ENCODE data around the gene TLX1. TPM values are rescaled to one million over a fixed set of nuclear protein-coding genes. Genes with fewer than 3 reads are reported as not detected.
"Not testable (repeated sequence)": the region's sequence is repeated elsewhere in the genome, so short reads cannot be mapped to it uniquely, and the experiment has no call there.

Gene TLX1
- total RNA-seq, 2 donors from 2014 or later, result 0.21 TPM; not detected in 1

DNA sequence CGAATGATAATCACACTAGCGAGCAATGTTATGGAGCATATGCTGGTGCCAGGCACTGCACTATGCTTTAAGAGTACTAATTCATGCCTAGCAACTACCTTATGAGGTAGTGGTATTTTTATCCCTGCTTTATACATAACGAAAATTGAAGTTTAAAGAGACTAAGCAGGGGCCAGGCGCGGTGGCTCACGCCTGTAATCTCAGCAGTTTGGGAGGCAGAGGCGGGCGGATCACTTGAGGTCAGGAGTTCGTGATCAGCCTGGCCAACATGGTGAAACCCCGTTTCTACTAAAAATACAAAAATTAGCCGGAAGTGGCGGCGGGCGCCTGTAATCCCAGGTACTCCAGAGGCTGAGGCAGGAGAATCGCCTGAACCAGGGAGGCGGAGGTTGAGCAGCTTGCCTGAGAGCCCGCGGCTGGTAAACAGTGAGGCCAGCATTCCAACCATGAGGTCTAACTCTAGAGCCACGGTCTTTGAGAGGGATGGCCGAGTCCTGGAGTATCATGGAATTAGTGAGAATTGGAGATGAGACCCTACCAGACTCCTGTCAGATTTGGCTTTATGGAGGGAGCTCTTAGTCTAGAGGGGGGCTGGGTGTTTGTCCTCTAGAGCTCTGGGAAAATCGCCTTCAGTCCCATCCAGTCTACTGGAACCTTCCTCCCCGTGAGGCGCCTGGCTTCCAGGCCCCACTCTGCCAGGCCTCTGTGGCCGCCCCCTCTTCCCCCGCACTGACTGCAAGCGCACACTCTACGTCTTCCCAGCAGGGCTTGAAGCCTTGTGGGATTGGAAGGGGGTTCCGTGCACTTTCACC, 11.6 kb downstream of the TLX1 start:
- DNase-seq, result no peak
- no peak for ATAC-seq
- intact Hi-C loops (cut with DNase I), result loop anchor here in 1 of 2 donors (1.0 kb wide), 1 partner anchor 47 kb away; no protein-coding TSS in a partner anchor

DNA sequence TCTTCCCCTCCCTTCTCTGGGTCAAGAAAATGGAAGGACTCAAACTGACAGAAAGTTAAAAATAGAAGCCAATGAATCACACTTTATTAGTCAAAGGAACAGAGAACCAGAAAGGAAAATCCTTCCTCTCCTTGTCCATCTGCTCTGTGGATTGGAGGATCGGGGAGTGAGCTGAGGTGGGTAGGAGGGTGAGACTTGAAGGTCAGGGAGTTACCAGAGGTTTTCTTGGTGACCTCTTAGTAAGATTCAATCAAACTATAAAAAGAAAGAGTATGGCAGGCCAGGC, 12.2 kb downstream of the TLX1 start:
- ATAC-seq (no peak), DNase-seq (no peak)
- intact Hi-C loops (cut with DNase I), result no loop called here

DNA sequence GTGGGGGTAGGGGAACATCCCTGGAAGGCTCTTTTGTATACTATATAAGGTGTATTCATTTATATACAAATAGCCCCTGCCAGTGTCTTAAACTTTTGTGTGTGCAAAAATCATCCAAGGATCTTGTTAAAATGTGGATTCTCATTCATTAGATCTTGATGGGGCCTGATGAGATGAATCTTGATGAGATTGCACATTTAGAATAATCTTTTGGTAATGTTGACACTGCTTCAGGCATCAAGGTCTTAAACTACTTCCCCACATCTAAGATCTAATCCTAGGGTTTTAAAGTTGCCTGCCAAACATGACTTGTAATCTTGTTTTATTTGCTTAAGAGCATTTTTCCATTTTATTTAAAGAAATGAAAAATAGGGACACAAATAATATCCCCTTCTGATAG, 13.0 kb downstream of the TLX1 start:
- ATAC-seq, result no peak
- DNase-seq, result no peak
- intact Hi-C loops (cut with DNase I), result no loop called here

DNA sequence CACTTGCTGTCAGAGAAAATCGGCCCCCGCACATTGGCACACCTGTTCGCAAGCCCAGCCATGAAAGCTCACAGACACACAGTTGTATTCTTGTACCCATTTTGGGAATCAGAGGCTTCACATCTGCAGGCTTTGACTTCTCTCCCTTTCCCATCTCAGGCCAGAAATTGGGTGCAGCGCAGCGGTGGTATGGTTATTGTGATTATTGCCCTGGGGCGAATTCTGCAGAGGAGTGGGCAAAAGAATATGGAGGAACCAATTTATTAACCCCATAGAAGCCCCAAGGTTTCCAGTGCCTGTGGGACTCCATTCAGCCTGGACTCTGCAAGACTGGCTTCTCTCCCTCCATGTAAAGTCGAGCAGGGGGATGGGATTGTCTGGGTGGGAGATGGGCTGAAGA, 14.0 kb downstream of the TLX1 start:
- intact Hi-C loops (cut with DNase I), result no loop called here
- ATAC-seq, result no peak
- no peak for DNase-seq

DNA sequence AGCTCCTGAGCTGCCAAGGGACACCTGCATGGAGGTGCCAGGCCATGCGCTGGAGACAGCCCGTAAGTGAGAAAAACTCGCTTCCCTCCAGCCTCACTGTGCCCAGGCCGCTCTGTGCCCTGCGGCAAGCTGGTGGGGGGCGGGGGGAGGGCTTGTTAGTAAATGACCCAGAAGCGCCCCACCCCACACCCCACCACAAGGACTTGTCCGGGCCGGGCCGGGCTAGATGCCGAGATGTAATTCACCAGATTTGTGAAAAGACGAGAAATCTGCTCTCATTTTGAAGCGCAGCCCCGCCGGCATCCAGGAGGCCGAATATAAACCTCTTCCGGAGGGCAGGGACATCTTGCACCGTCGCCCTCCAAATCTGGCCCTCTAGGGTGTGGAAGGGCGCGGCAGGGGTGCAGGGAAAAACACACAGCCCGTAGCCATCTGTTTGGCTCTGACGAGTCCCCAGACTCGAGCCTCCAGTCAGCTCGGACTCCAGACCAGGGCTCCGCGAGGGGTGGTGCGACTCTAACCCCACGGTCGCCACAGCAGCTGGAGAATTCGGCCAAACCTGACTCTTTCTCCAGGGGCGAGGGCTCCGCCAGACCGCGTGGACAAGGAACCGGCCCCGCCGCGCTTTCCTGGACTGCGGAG, 14.8 kb downstream of the TLX1 start:
- intact Hi-C loops (cut with DNase I), result no loop called here
- no peak for ATAC-seq
- no peak for DNase-seq

DNA sequence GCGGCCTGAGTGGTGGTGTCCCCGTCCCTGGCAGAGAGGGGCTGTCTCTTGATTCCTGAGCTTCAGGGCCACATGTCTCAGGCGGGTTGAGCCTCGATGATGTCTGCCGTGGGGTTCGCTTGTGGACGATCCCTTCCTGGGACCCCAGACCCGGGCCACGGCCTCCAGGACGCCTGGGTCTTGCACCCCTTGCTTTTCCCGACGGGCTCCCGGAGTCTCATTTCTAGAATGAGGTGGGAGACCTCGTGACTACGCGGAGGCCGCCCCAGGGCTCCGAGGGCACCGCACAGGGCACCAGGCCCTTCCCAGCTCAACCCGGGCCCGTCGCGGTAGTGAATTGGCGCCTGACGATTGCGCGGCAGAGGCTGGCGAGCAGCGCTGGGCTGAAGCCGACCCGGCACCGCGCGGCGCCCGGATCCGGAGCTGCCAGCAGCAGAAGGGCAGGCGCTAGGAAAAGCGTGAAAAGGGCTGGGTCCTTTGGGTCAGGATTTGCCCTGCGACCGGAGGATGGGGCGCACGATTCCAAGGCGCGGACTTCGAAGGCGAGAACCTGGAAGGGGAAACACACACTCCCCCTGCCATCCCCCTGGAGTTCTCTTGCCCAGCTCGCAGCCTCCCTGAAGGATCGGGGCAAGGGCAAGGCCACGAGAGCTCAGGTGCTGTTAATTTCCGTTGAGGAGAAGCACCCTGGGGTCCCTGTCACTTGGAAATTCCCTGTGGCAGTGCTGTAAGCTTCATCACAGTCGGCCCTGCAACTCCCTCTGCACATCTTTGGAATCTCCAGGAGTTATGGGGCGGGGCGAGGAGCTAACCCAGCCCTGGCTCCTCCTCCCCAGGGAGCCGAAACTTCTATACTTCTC, 15.5 kb downstream of the TLX1 start:
- intact Hi-C loops (cut with DNase I), result no loop called here
- no peak for DNase-seq
- ATAC-seq, result peak in 1 of 2 donors; percentile 41

DNA sequence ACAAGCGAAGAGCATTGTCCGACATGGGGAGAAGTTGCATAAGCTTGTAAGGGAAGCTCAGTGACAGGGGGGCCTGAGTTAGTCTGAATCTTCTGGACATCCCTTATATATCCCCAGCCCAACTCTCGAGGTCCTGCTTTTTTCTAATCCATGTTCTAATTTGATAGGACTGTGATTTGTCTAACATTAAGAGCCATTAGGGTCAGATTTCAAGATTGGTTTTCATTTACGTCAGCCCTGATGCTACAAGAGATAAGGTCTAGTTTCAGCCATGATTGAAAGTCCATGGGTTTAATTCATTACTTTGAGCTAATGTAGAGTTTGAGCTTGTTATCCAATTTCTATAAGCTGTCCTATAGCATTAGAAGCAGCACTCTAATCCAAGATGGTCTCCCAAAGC, 20.3 kb downstream of the TLX1 start:
- intact Hi-C loops (cut with DNase I), result no loop called here
- ATAC-seq (no peak), DNase-seq (no peak)

DNA sequence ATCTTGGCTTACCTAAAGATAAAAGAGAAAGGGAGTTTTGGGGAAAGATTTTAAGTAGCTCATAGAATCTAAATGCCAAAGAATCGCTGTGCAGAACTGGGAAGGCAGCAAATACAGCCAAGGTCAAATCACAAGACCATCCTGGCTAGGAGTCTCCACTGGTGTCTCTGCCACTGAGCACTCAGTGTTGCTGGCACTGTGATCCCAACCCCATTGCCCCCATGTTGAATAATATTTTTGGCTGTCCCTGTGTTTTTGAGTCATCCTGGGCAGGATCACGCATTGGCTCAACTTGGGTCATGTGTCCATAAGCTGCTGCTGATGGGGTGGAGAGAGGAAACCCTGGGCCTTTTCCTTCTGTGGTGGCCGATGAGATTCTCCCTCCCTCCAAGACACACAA, 21.2 kb downstream of the TLX1 start:
- ATAC-seq (no peak), DNase-seq (no peak)
- intact Hi-C loops (cut with DNase I), result no loop called here

DNA sequence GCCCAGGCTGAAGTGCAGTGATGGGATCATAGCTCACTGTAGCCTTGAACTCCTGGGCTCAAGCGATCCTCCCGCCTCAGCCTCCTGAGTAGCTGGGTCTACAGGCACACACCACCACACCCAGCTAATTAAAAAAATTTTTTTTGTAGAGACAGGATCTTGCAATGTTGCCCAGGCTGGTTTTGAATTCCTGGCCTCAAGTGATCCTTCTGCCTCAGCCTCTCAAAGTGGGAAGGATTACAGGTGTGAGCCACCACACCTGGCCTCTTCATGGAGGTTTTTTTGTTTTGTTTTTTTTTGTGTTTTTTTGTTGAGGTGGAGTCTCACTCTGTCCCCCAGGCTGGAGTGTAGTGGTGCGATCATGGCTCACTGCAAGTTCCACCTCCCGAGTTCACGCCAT, 23.4 kb downstream of the TLX1 start:
- ATAC-seq; DNase-seq; intact Hi-C loops (cut with DNase I): not testable (repeated sequence)

DNA sequence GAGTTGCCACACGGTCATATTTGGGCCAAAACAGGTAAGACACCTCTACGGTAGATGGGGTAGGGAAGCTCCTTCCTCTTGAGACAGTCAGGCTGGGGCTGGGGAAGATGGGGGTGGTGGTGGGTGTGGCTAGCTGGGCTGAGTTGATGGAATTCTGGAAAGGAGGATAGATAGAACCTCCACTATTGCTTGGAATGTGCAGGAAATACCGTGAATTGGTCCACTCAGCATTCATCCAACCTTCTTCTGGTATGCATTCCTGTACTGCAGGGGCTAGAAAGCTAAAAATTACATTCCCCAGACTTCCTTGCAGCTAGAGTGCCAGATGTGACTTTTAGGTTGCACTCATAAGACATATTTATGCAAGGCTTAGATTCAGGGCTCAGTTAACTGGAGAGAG, 24.8 kb downstream of the TLX1 start:
- intact Hi-C loops (cut with DNase I), result no loop called here
- ATAC-seq, result no peak
- DNase-seq, result no peak

DNA sequence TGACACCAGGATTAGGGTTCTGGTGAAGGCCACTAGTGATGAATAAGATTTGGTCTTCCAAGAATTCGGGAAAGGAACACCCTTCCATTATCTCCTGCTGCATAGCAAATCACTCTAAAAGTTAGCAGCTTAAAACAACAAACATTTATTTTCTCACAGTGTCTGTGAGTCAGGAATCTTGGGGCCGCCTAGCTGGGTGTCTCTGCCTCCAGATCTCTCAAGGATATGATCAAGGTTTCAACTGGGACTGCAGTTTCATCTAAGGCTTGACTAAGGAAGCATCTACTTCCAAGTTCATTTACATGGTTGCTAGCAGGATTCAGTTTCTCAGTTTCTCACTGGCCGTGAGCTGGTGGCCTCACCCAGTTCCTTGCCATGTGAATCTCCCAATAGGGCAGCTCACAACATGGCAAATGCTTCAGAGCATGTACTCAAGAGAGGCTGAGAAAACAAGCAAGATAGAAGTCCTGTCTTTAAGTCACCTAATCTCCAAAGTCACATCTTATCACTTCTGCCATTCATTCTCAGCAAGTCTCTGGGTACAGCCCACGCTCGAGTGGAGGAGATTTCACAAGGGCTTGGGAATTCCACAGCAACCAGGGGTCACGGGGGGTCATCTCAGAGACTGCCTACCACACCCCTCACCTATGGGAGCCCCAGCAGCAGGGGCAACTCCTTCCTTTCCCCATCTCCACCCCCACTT, 26.8 kb downstream of the TLX1 start:
- DNase-seq, result no peak
- intact Hi-C loops (cut with DNase I), result no loop called here
- ATAC-seq, result no peak

DNA sequence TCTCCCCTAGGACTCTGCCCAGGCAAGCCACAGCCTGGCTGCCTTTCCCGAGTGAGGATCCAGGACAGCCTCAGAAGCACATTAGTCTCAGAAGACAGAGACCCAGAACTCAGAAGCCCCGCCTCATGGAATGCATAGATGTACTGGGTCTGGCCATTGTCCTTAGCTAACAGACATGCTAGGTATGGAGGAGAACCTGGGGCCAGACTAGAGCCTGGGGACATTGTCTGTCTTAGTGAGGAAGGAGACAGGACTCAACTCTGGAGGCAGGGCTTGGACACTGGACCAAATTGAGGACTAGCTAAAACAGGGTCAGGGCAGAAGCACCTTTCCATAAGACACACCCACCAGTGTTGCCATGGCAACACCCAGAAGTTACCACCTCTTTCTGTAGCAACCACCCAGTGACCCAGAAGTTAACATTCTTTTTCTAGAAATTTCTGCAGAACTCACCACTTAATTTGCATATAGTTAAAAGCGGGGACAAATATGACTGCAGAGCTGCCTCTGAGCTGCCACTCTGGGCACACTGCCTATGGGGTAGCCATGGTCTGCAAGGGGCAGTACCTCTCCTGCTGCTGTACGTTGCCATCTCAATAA, 27.5 kb downstream of the TLX1 start:
- no peak for DNase-seq
- intact Hi-C loops (cut with DNase I), result no loop called here
- no peak for ATAC-seq

DNA sequence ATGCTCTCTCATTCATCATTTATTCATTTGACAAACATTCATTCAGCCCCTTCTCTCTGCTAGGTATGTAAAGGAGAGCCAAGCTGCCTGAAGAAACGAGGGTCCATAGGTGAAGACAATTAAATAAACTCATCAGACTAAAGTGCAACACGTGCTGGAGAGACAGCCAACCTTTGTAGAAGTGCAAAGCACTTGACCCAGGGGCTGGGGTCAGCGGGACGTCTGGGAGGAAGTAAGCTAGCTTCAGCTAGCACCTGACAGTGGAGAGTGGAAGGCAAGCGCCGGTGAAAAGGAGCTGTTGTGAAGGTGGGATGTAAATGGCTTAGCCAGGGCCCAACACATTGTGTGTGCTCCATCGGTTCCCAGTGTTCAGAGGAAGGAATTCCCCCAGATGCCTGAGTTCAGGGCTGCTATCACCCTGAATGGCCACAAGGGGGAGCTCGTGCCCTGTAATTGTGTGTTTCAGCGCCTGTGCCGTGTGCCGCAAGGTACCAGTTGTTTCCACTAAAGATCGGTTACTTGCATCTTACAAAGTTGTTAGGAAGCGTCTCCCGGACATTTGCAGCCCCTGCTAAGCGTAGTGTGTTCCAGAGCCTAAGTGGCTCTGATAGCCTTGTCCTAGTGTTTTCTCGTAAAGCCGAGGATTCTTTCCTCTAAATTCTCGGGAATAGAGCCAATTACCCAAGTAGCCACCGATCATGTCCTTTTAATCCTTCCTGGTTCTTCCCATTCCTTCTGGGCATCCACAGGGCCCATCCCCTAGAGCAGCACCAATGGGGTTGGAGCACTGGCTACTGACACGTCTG, 30.6 kb downstream of the TLX1 start:
- peak; percentile 90 to 91 for ATAC-seq
- DNase-seq, result peak; percentile 67
- intact Hi-C loops (cut with DNase I), result loop anchor here in 1 of 2 donors (10.0 kb wide), 1 partner anchor 413 kb away; no protein-coding TSS in a partner anchor

DNA sequence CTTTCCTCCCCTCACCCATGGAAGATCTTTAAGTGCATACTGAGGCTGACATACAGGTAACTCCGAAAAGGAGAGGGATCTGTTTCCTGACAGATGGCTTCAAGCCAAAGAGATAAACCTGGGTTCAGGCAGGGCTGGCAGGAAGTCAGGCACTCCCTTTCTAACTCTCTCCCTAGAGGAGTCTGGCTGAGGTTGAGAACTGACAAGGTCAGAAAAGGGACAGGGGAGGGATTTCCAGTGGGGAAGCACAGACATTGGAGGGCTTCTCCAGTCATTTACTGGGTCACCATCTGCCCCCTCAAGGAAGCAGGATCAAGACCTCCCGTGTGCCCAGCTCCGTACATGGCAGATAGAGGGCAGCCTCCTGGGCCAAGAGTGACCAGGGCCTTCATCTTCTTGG, 31.6 kb downstream of the TLX1 start:
- peak in 1 of 2 donors; percentile 46 for ATAC-seq
- no peak for DNase-seq
- intact Hi-C loops (cut with DNase I), result loop anchor here in 1 of 2 donors (10.0 kb wide), 1 partner anchor 412 kb away; no protein-coding TSS in a partner anchor

DNA sequence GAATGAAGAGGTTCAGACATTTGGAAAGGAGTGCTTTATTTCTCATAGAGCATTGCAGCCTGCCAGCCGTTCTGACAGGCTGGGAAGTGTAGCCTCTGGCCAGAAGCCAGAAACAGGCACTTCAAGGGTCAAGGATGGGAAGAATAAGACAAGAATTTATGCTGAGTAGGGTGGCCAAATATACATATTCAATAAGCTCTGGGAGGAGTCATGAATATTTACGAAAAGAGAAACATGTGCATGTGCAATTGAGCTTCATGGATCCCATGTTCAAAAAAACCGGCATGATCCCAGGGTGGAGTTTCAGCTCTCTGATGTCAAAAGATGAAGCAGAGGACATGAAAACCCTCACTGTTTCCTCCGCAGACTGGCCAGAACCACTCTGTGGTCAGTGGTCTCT, 32.9 kb downstream of the TLX1 start:
- ATAC-seq, result no peak
- no peak for DNase-seq
- intact Hi-C loops (cut with DNase I), result loop anchor here in 1 of 2 donors (10.0 kb wide), 1 partner anchor 411 kb away; no protein-coding TSS in a partner anchor

DNA sequence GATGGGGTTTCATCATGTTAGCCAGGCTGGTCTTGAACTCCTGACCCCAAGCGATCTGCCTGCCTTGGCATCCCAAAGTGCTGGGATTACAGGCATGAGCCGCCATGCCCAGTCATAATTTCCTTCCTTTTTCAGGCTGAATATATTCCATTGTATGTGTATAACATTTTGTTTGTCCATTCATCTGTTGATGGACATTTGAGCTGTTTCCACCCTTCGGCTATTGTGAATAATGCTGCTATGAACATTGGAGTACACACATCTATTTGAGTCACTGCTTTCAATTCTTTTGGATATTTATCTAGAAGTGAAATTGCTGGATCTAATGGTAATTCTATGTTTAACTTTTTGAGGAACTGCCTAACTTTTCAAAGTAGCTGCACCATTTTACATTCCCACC, 34.6 kb downstream of the TLX1 start:
- DNase-seq (no peak), ATAC-seq (no peak)
- intact Hi-C loops (cut with DNase I), result loop anchor here in 1 of 2 donors (10.0 kb wide), 1 partner anchor 409 kb away; no protein-coding TSS in a partner anchor

DNA sequence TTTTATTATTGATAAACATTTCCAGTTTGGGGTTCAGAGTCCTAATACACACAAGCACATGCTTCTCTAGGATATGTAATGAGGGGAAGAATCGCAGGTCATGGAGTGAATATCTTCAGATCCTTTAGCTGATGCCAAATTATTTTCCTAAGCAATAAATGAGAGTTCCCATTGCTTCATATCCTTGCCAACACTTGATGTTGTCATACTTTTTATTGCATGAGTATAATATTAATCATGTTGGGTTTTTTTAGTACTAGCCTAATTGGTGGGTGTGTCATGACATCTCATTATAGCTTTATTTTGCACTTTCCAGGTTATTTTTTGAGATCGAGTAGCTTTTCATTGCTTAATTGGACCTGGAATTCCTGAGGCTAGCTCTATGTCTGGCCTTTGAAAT, 35.3 kb downstream of the TLX1 start:
- ATAC-seq, result no peak

DNA sequence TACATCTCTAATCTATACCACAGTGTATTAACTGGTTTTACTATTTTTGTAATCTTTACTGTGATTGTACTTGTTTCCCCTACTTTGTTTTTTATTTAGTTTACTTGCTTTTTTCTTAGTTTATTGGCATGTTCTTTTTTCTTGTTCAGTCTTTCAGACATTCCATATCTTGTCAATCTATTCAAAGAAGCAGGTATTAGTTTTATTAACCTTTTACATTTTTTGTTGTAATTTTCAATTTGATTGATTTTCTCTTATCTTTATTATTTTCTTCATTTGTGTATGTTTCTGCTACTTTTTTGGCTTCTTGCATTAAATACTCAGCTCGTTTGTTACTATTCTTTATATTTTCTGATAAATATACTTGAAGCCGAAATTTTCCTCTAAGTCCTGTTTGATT, 41.6 kb downstream of the TLX1 start:
- no peak for DNase-seq
- no peak for ATAC-seq
- intact Hi-C loops (cut with DNase I), result no loop called here

More for the DNA sequence above, 35.3 kb downstream of the TLX1 start:
- intact Hi-C loops (cut with DNase I), result loop anchor here in 1 of 2 donors (10.0 kb wide), 1 partner anchor 408 kb away; no protein-coding TSS in a partner anchor
- no peak for DNase-seq

Data from left cardiac atrium (tissue), 4 donors.